ENCODE data around the gene CNEP1R1.

- TF ChIP-seq CTCF (IDR thresholded peaks at IDR 0.05; ENCODE audit: poor library complexity, severe bottlenecking) (no peak), EZH2 (IDR thresholded peaks at IDR 0.05; ENCODE audit: borderline replicate concordance, insufficient read depth, low read length, poor library complexity, severe bottlenecking) (no peak)
These were observed 12.8 kb upstream of the CNEP1R1 start for GRCh38 chr16:50012182-50012581.

All from neural cell (in vitro differentiated cells).